Mesenchymal stem cell (in vitro differentiated cells and primary cell): ENCODE measurements around the gene TRPM3.

Experiments
- DNase-seq: peaks from one replicate; pipeline ENCODE4 v3.0.0-alpha.2; 2013
- H2AFZ ChIP-seq: one replicate; pipeline ENCODE4 v1.6.1; 2013; ENCODE audit warnings: low read depth, mild to moderate bottlenecking, control low read depth, inconsistent platforms, low read length, moderate library complexity
- H2AK5ac ChIP-seq: 2 replicates; pipeline ENCODE4 v1.6.1; 2013; ENCODE audit warnings: low read length, moderate library complexity, mild to moderate bottlenecking, inconsistent platforms; ENCODE audit not compliant: severe bottlenecking
- H2BK120ac ChIP-seq: one replicate; pipeline ENCODE4 v1.6.1; 2013; ENCODE audit warnings: low read depth, mild to moderate bottlenecking, inconsistent platforms, low read length, moderate library complexity
- H2BK12ac ChIP-seq, 2 experiments: one replicate each; pipeline ENCODE4 v1.6.1; 2013; ENCODE audit warnings: inconsistent platforms in 2 of 2, low read length in 2 of 2, mild to moderate bottlenecking in 2 of 2, moderate library complexity in 2 of 2, control low read depth in 1 of 2
- H2BK15ac ChIP-seq: one replicate; pipeline ENCODE4 v1.6.1; 2013; ENCODE audit warnings: mild to moderate bottlenecking, low read depth, inconsistent platforms; ENCODE audit not compliant: poor library complexity, severe bottlenecking
- H2BK5ac ChIP-seq: 2 replicates; pipeline ENCODE4 v1.6.1; 2013; ENCODE audit warnings: low read depth, mild to moderate bottlenecking, low read length, control low read depth, inconsistent platforms; ENCODE audit not compliant: poor library complexity, severe bottlenecking
- H3K14ac ChIP-seq, 2 experiments: one replicate each; pipeline ENCODE4 v1.6.1; 2013; ENCODE audit warnings: inconsistent platforms in 2 of 2, low read length in 2 of 2, control low read depth in 1 of 2, mild to moderate bottlenecking in 1 of 2, moderate library complexity in 1 of 2
- H3K18ac ChIP-seq, 2 experiments: one replicate each; pipeline ENCODE4 v1.6.1; 2013; ENCODE audit warnings: inconsistent platforms in 2 of 2, low read length in 2 of 2, control low read depth in 1 of 2, low read depth in 1 of 2, mild to moderate bottlenecking in 1 of 2
- H3K23ac ChIP-seq, 2 experiments: one replicate each; pipeline ENCODE4 v1.6.1; 2013; ENCODE audit warnings: inconsistent platforms in 2 of 2, low read length in 2 of 2, mild to moderate bottlenecking in 2 of 2, moderate library complexity in 2 of 2, control low read depth in 1 of 2
- H3K27ac ChIP-seq: 2 replicates; pipeline ENCODE4 v1.5.1; 2013; ENCODE audit warnings: mild to moderate bottlenecking, moderate library complexity, low read length, control low read depth, inconsistent platforms; ENCODE audit not compliant: poor library complexity, severe bottlenecking
- H3K27me3 ChIP-seq, 2 experiments: 2 replicates each; pipeline versions ENCODE4 v1.6.1 to v1.7.0; 2013; ENCODE audit warnings: low read length in 2 of 2, mild to moderate bottlenecking in 2 of 2, moderate library complexity in 2 of 2, control low read depth in 1 of 2, inconsistent platforms in 1 of 2; ENCODE audit not compliant: control insufficient read depth in 1 of 2, insufficient read depth in 1 of 2
- H3K36me3 ChIP-seq, 2 experiments: 2 replicates each; pipeline versions ENCODE4 v1.6.1 to v1.7.0; 2013; ENCODE audit warnings: low read length in 2 of 2, control low read depth in 1 of 2, inconsistent platforms in 1 of 2, low read depth in 1 of 2, mild to moderate bottlenecking in 1 of 2; ENCODE audit not compliant: insufficient read depth in 2 of 2, control insufficient read depth in 1 of 2
- H3K4ac ChIP-seq, 2 experiments: one replicate each; pipeline ENCODE4 v1.6.1; 2013; ENCODE audit warnings: inconsistent platforms in 2 of 2, low read length in 2 of 2, mild to moderate bottlenecking in 2 of 2, moderate library complexity in 2 of 2, control low read depth in 1 of 2, low read depth in 1 of 2
- H3K4me1 ChIP-seq: 2 replicates; pipeline ENCODE4 v1.6.1; 2013; ENCODE audit warnings: low read depth, low read length, control low read depth; ENCODE audit not compliant: control insufficient read depth, insufficient read depth
- H3K4me2 ChIP-seq: 2 replicates; pipeline ENCODE4 v1.6.1; 2013; ENCODE audit warnings: low read length, mild to moderate bottlenecking, inconsistent platforms; ENCODE audit not compliant: poor library complexity, severe bottlenecking
- H3K4me3 ChIP-seq, 2 experiments: 2 replicates each; pipeline versions ENCODE4 v1.5.1 to v1.7.0; 2013; ENCODE audit warnings: low read length in 2 of 2, mild to moderate bottlenecking in 2 of 2, control low read depth in 1 of 2, low read depth in 1 of 2; ENCODE audit not compliant: insufficient read depth in 1 of 2
- H3K79me1 ChIP-seq: replicated peaks from 2 replicates; pipeline ENCODE4 v1.6.1; 2013; ENCODE audit warnings: mild to moderate bottlenecking, control low read depth, low read length, inconsistent platforms; ENCODE audit not compliant: poor library complexity, severe bottlenecking
- H3K9ac ChIP-seq: 2 replicates; pipeline ENCODE4 v1.7.0; 2013; ENCODE audit warnings: mild to moderate bottlenecking, low read length, moderate library complexity
- H3K9me3 ChIP-seq: 2 replicates; pipeline ENCODE4 v1.7.0; 2013; ENCODE audit warnings: mild to moderate bottlenecking, low read length; ENCODE audit not compliant: control insufficient read depth
- H4K8ac ChIP-seq: one replicate; pipeline ENCODE4 v1.6.1; 2013; ENCODE audit warnings: inconsistent platforms, mild to moderate bottlenecking, low read length, moderate library complexity
- H4K91ac ChIP-seq: one replicate; pipeline ENCODE4 v1.6.1; 2013; ENCODE audit warnings: mild to moderate bottlenecking, low read length, inconsistent platforms
- WGBS: methylation state at CpG from one replicate; pipeline ENCODE4 v1.1.7; 2013; ENCODE audit warnings: mixed read lengths; 5-methylcytosine and 5-hydroxymethylcytosine counted together

TRPM3 gene

GRCh38 chr9:70485273-70485858 lies 636.1 kb downstream of the TRPM3 start:
- H3K36me3 ChIP-seq = no peaks in the 10 kb centered on the region
- peak; percentile 79 for DNase-seq
- H3K9ac ChIP-seq = peak overlapping the region; percentile 3
- H3K27me3 ChIP-seq = no peaks in the 10 kb centered on the region
- peak overlapping the region; percentile 40 to 96 for H2BK12ac ChIP-seq
- no peak overlapping the region for H3K4me2 ChIP-seq
- H3K9me3 ChIP-seq = no peaks in the 10 kb centered on the region
- H4K91ac ChIP-seq = peak overlapping the region; percentile 97
- no peak overlapping the region for H2BK120ac ChIP-seq
- H2BK5ac ChIP-seq = no peak overlapping the region
- WGBS = 84% methylated on average over 5 of the region's 5 CpGs
- peak overlapping the region; percentile 19 to 76 for H3K18ac ChIP-seq
- peak overlapping the region; percentile 76 for H4K8ac ChIP-seq
- no peak overlapping the region for H3K4me3 ChIP-seq
- peak overlapping the region; percentile 6 for H2BK15ac ChIP-seq
- no peaks in the 10 kb centered on the region for H3K79me1 ChIP-seq
- no peak overlapping the region for H2AK5ac ChIP-seq
- peak overlapping the region in 1 of 2 experiments; percentile 94 for H3K14ac ChIP-seq
- H3K4me1 ChIP-seq = peaks cover 2% of the 10 kb centered on the region
- peak overlapping the region; percentile 1 for H2AFZ ChIP-seq
- no peak overlapping the region for H3K23ac ChIP-seq
- H3K4ac ChIP-seq = peak overlapping the region; percentile 67 to 87
- H3K27ac ChIP-seq = no peak overlapping the region

DNA sequence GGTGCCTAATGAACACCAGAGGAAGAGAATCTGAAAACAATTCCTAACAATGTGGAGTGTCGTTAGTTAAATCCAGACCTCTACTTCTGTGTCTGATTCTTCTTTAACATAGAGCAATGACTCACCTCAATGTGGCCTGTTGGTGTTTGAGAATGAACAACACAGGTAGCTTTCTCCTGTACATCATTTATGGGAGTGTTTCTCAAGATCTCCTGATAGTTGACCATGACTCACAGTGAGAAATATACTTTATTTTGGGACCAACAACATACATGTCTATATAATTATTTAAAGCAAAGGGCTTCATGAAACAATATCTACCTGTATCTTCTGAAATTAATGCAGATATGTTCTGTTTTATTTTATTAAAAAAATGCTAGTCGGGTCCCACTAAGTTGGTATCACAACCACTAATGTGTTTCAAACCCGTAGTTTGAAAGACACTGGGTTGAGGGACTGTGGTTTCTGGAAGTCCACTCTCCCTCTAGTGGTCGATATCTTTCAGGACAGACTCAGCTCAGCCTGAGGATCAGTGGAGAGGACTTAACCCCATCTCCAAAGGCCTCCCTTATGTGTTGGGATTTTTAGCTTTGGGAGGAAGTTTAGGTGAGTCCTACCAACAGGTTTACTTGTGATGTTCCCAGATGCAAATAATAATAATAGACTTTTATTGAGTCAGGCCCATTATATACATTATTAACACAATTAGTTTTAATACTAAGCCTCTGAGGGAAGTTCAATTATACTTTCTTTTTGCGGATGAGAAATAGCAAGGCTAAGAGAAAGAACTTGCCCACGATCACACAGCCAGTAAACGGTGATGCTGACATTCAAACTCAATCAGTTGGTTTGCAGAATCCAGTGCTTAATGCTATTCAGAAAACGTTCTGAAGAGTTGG lies 636.9 kb downstream of the TRPM3 start:
- Histone ChIP-seq H3K18ac (peak overlapping the region in 1 of 2 experiments; percentile 50), H3K9ac (peak overlapping the region; percentile 3), H2BK5ac (no peak overlapping the region), H2AFZ (no peak overlapping the region), H2BK120ac (no peak overlapping the region), H3K23ac (no peak overlapping the region), H3K27ac (no peak overlapping the region), H3K14ac (no peak overlapping the region), H4K91ac (no peak overlapping the region), H3K79me1 (no peaks in the 10 kb centered on the region), H3K4me3 (no peak overlapping the region), H2AK5ac (no peak overlapping the region), H3K4me1 (peaks cover 6% of the 10 kb centered on the region), H3K27me3 (no peaks in the 10 kb centered on the region), H2BK15ac (peak overlapping the region; percentile 62), H3K4me2 (no peak overlapping the region), H3K36me3 (no peaks in the 10 kb centered on the region), H3K9me3 (no peaks in the 10 kb centered on the region), H2BK12ac (peak overlapping the region; percentile 40 to 96), H4K8ac (no peak overlapping the region), H3K4ac (peak overlapping the region in 1 of 2 experiments; percentile 87)
- 65% methylated on average over 8 of the region's 8 CpGs for WGBS
- peak; percentile 88 for DNase-seq

GRCh38 chr9:70481471-70481870 lies 640.0 kb downstream of the TRPM3 start:
- Histone ChIP-seq H3K4me3 (no peak overlapping the region), H3K9me3 (no peaks in the 10 kb centered on the region), H2AFZ (no peak overlapping the region), H4K91ac (no peak overlapping the region), H3K27me3 (no peaks in the 10 kb centered on the region), H4K8ac (no peak overlapping the region), H3K14ac (no peak overlapping the region), H2BK5ac (no peak overlapping the region), H3K23ac (no peak overlapping the region), H3K4ac (peak overlapping the region in 1 of 2 experiments; percentile 67), H2BK15ac (no peak overlapping the region), H3K36me3 (no peaks in the 10 kb centered on the region), H2AK5ac (no peak overlapping the region), H2BK120ac (no peak overlapping the region), H3K9ac (peak overlapping the region; percentile 83), H3K79me1 (no peaks in the 10 kb centered on the region), H3K4me1 (peaks cover 10% of the 10 kb centered on the region), H3K18ac (no peak overlapping the region), H3K27ac (no peak overlapping the region), H2BK12ac (peak overlapping the region in 1 of 2 experiments; percentile 83), H3K4me2 (no peak overlapping the region)
- peak; percentile 77 for DNase-seq
- WGBS = 100% methylated on average over 1 of the region's 1 CpG

DNA sequence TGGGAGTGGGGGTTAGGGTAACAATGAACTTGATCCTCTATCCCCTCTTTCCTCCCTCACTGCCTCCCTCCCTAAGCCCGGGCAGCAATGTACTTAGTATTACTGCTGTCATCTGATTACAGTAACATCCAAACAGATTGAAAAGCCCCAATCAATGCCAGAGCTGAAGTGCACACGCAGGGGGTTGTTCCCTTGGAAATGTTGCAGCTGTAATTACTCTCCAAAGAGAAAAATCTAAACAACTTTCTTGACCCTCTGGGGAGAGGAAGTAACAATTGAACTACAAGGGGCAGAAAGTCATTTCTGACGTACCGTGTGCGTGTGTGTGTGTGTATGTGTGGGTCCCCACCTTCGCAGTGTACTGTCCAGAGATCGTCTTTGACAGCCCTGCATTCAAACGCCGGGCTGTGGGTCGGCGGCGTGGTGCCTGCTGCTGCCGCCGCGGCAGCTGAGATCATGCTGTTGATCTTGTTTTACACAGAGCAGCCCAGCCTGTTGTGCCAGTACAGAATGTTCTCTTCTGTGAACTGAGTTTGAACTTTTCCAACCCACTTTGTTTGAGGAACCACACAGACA lies 640.9 kb downstream of the TRPM3 start:
- no peak overlapping the region for H3K27ac ChIP-seq

More for the DNA sequence above, 640.9 kb downstream of the TRPM3 start:
- H2BK15ac ChIP-seq = no peak overlapping the region
- no peak overlapping the region for H2AFZ ChIP-seq
- H3K4me2 ChIP-seq = no peak overlapping the region
- no peak overlapping the region for H3K14ac ChIP-seq
- peak overlapping the region in 1 of 2 experiments; percentile 57 for H3K4me3 ChIP-seq
- H4K91ac ChIP-seq = no peak overlapping the region
- H2BK120ac ChIP-seq = no peak overlapping the region
- peak overlapping the region; percentile 59 to 97 for H3K18ac ChIP-seq
- no peaks in the 10 kb centered on the region for H3K36me3 ChIP-seq
- peaks cover 10% of the 10 kb centered on the region for H3K4me1 ChIP-seq
- 10% methylated on average over 14 of the region's 15 CpGs for WGBS
- H3K79me1 ChIP-seq = no peaks in the 10 kb centered on the region
- peak overlapping the region in 1 of 2 experiments; percentile 21 for H3K4ac ChIP-seq
- peak; percentile 99 for DNase-seq
- no peaks in the 10 kb centered on the region for H3K27me3 ChIP-seq
- H3K9ac ChIP-seq = peak overlapping the region; percentile 83
- no peak overlapping the region for H3K23ac ChIP-seq
- no peaks in the 10 kb centered on the region for H3K9me3 ChIP-seq
- no peak overlapping the region for H2BK5ac ChIP-seq
- H2BK12ac ChIP-seq = peak overlapping the region in 1 of 2 experiments; percentile 61
- H4K8ac ChIP-seq = peak overlapping the region; percentile 35
- H2AK5ac ChIP-seq = no peak overlapping the region
